HG03565 (cell line): Measurements from ENCODE around the gene PTPRN2.

Experiments
- ATAC-seq: cut with Tn5 transposase; IDR thresholded peaks from one replicate; pipeline ENCODE4 v1.9.1; 2021; ENCODE audit warnings: mild to moderate bottlenecking, moderate library complexity; ENCODE audit not compliant: unreplicated experiment

Gene PTPRN2

GRCh38 chr7:158112571-158113320 lies 474.9 kb downstream of the PTPRN2 start:
- no peak for ATAC-seq

GRCh38 chr7:158111906-158112570 lies 475.6 kb downstream of the PTPRN2 start:
- no peak for ATAC-seq

GRCh38 chr7:158111049-158111751 lies 476.4 kb downstream of the PTPRN2 start:
- ATAC-seq = no peak

- ATAC-seq = no peak
These were observed 477.0 kb downstream of the PTPRN2 start for GRCh38 chr7:158110661-158111048.

GRCh38 chr7:158110034-158110590 lies 477.5 kb downstream of the PTPRN2 start:
- ATAC-seq = no peak

GRCh38 chr7:158109364-158110033 lies 478.1 kb downstream of the PTPRN2 start:
- no peak for ATAC-seq

- ATAC-seq = no peak
These were observed 478.9 kb downstream of the PTPRN2 start for GRCh38 chr7:158108646-158109293.

GRCh38 chr7:158107806-158108205 lies 479.8 kb downstream of the PTPRN2 start:
- ATAC-seq = no peak

GRCh38 chr7:158106272-158106671 lies 481.4 kb downstream of the PTPRN2 start:
- no peak for ATAC-seq

GRCh38 chr7:158103378-158103777 lies 484.2 kb downstream of the PTPRN2 start:
- ATAC-seq = no peak

GRCh38 chr7:158102897-158103296 lies 484.7 kb downstream of the PTPRN2 start:
- ATAC-seq = no peak

- ATAC-seq = no peak
These were observed 485.7 kb downstream of the PTPRN2 start for GRCh38 chr7:158101821-158102450.

GRCh38 chr7:158098125-158099030 lies 489.2 kb downstream of the PTPRN2 start:
- ATAC-seq = no peak

- no peak for ATAC-seq
These were observed 490.0 kb downstream of the PTPRN2 start for GRCh38 chr7:158097453-158098124.

GRCh38 chr7:158097106-158097452 lies 490.5 kb downstream of the PTPRN2 start:
- ATAC-seq = no peak

- no peak for ATAC-seq
These were observed 491.0 kb downstream of the PTPRN2 start for GRCh38 chr7:158096582-158096981.

- no peak for ATAC-seq
These were observed 492.9 kb downstream of the PTPRN2 start for GRCh38 chr7:158094671-158095226.

- no peak for ATAC-seq
These were observed 493.6 kb downstream of the PTPRN2 start for GRCh38 chr7:158094046-158094445.
